Neural crest cell (in vitro differentiated cells): ENCODE measurements around the gene SIPA1. TPM values are rescaled to one million over a fixed set of nuclear protein-coding genes. Genes with fewer than 3 reads are reported as not detected.
A peak's percentile ranks its signal among the peaks of the same experiment; 100 is the strongest.

ENCODE experiments used
- DNase-seq: peaks from one replicate; pipeline ENCODE4 v3.0.0; 2021; ENCODE audit warnings: low read depth, mixed read lengths, low spot score
- H3K27ac Mint-ChIP-seq: one replicate; pipeline ENCODE4 v1.8.0; 2021; ENCODE audit warnings: mild to moderate bottlenecking, mixed read lengths; ENCODE audit not compliant: unreplicated experiment
- H3K27me3 Mint-ChIP-seq: 2 replicates; pipeline ENCODE4 v1.8.0; 2021; ENCODE audit warnings: low read depth, mild to moderate bottlenecking, mixed read lengths
- H3K36me3 Mint-ChIP-seq: 2 replicates; pipeline ENCODE4 v1.8.0; 2021; ENCODE audit warnings: low read depth, mild to moderate bottlenecking, mixed read lengths
- H3K4me1 Mint-ChIP-seq: 2 replicates; pipeline ENCODE4 v1.8.0; 2021; ENCODE audit warnings: mixed read lengths
- H3K4me3 Mint-ChIP-seq: one replicate; pipeline ENCODE4 v1.8.0; 2021; ENCODE audit warnings: mild to moderate bottlenecking, mixed read lengths
- H3K9me3 Mint-ChIP-seq: 2 replicates; pipeline ENCODE4 v1.8.0; 2021; ENCODE audit warnings: mixed read lengths
- CTCF ChIP-seq: fragments of 200-600 bp; sonication (generic); conservative IDR thresholded peaks from 2 replicates; pipeline ENCODE4 v1.5.0; 2021; ENCODE audit warnings: antibody characterized with exemption, mild to moderate bottlenecking
- total RNA-seq: library from RNA; stranded (reverse); gene quantifications from 2 replicates; pipeline ENCODE4 v1.2.1, GENCODE V29; 2021

The SIPA1 gene
- total RNA-seq, 1 donor from 2014 or later: 17.5 TPM

GRCh38 chr11:65595543-65596281, 42.2 kb upstream of the SIPA1 start, which contains the start of gene KCNK7:
Gene KCNK7, minus strand, starts transcription at chr11:65595800. Its CDS starts 28 bp downstream, at chr11:65595772.
- H3K27me3 Mint-ChIP-seq: peaks cover 22% of the 10 kb centered on the region
- H3K9me3 Mint-ChIP-seq: no peaks in the 10 kb centered on the region
- no peaks in the 10 kb centered on the region for H3K36me3 Mint-ChIP-seq
- DNase-seq: no peak
- H3K4me1 Mint-ChIP-seq: peaks cover 4% of the 10 kb centered on the region
- TF ChIP-seq CTCF: no peak
- H3K4me3 Mint-ChIP-seq: peak within 1 kb of the TSS; percentile 27
- H3K27ac Mint-ChIP-seq: no peak within 1 kb of the TSS

- Mint-ChIP-seq H3K27me3 (peaks cover 17% of the 10 kb centered on the region), H3K27ac (no peak overlapping the region), H3K36me3 (peaks cover 4% of the 10 kb centered on the region), H3K4me1 (no peaks in the 10 kb centered on the region), H3K9me3 (no peaks in the 10 kb centered on the region), H3K4me3 (no peak overlapping the region)
- TF ChIP-seq CTCF: no peak
- no peak for DNase-seq
Observed at GRCh38 chr11:65596520-65596919, 41.4 kb upstream of the SIPA1 start.

GRCh38 chr11:65598258-65598699, 39.6 kb upstream of the SIPA1 start:
- no peak for TF ChIP-seq CTCF
- peaks cover 4% of the 10 kb centered on the region for H3K36me3 Mint-ChIP-seq
- peaks cover 9% of the 10 kb centered on the region for H3K27me3 Mint-ChIP-seq
- DNase-seq: no peak
- no peaks in the 10 kb centered on the region for H3K4me1 Mint-ChIP-seq
- no peak overlapping the region for H3K4me3 Mint-ChIP-seq
- no peaks in the 10 kb centered on the region for H3K9me3 Mint-ChIP-seq
- no peak overlapping the region for H3K27ac Mint-ChIP-seq

GRCh38 chr11:65599216-65599954, 38.5 kb upstream of the SIPA1 start:
- Mint-ChIP-seq H3K4me1 (no peaks in the 10 kb centered on the region), H3K4me3 (peak overlapping the region; percentile 38), H3K27ac (no peak overlapping the region), H3K9me3 (no peaks in the 10 kb centered on the region), H3K36me3 (peaks cover 8% of the 10 kb centered on the region), H3K27me3 (peaks cover 2% of the 10 kb centered on the region)
- DNase-seq: no peak
- no peak for TF ChIP-seq CTCF

- no peak for DNase-seq
- Mint-ChIP-seq H3K36me3 (peaks cover 8% of the 10 kb centered on the region), H3K4me1 (no peaks in the 10 kb centered on the region), H3K4me3 (no peak overlapping the region), H3K27me3 (peaks cover 1% of the 10 kb centered on the region), H3K9me3 (no peaks in the 10 kb centered on the region), H3K27ac (no peak overlapping the region)
- TF ChIP-seq CTCF: no peak
Observed at GRCh38 chr11:65599955-65600246, 38.0 kb upstream of the SIPA1 start.
